ENCODE results near the gene BSN.

GRCh38 chr3:49652903-49653415 lies 98.7 kb downstream of the BSN start:
- TF ChIP-seq MYC (IDR thresholded peaks at IDR 0.05; ENCODE audit: low read depth, low read length) (no peak), CTCF (IDR thresholded peaks at IDR 0.05; ENCODE audit: low read depth, low read length) (no peak)

Data from NB4 (cell line).